Right lobe of liver (tissue), 6 donors: ENCODE measurements around the gene NECAB2. TPM values are rescaled to one million over a fixed set of nuclear protein-coding genes. Genes with fewer than 3 reads are reported as not detected.
A peak's percentile ranks its signal among the peaks of the same experiment; 100 is the strongest.
"Not testable (repeated sequence)": the region's sequence is repeated elsewhere in the genome, so short reads cannot be mapped to it uniquely, and the experiment has no call there.

Source experiments
- ATAC-seq, 4 donors: fragments of 200-7000 bp; cut with Tn5 transposase; one replicate each; pipeline ENCODE4 v1.9.1; 2020; ENCODE audit warnings: mild to moderate bottlenecking in 4 of 4, moderate library complexity in 4 of 4
- DNase-seq, 3 donors: peaks; one replicate each; pipeline ENCODE4 v3.0.0-alpha.2; 2020
- H3K27ac ChIP-seq, 3 donors: fragments of 200-600 bp; one replicate each; pipeline ENCODE4 v1.8.0; 2022
- H3K27me3 ChIP-seq, 2 donors: fragments of 200-600 bp; one replicate each; pipeline ENCODE4 v1.8.0; 2022
- H3K36me3 ChIP-seq, 4 donors: fragments of 200-600 bp; sonication (generic) in 1 of 4; one replicate each; pipeline versions ENCODE4 v1.5.1 to v1.8.0; 2017 to 2022; ENCODE audit warnings: control low read depth in 1 of 4
- H3K4me1 ChIP-seq, 4 donors: fragments of 200-600 bp; sonication (generic) in 1 of 4; one replicate each; pipeline versions ENCODE4 v1.5.1 to v1.8.0; 2017 to 2022; ENCODE audit warnings: control low read depth in 1 of 4
- H3K4me3 ChIP-seq, 3 donors: fragments of 200-600 bp; one replicate each; pipeline ENCODE4 v1.8.0; 2022
- H3K9me3 ChIP-seq, 4 donors: fragments of 200-600 bp; sonication (generic) in 1 of 4; one replicate each; pipeline versions ENCODE4 v1.5.1 to v1.8.0; 2017 to 2022; ENCODE audit warnings: control low read depth in 1 of 4
- CTCF ChIP-seq, 4 donors: fragments of 200-600 bp in 3 of 4; fragments of 450-650 bp in 1 of 4; IDR thresholded peaks; one replicate each; pipeline versions ENCODE4 v1.5.1 to v1.8.0; 2016 to 2022; ENCODE audit warnings: antibody characterized with exemption in 4 of 4, mild to moderate bottlenecking in 2 of 4
- POLR2A ChIP-seq: fragments of 450-650 bp; IDR thresholded peaks from one replicate; pipeline ENCODE4 v1.6.1; 2017; ENCODE audit warnings: antibody characterized with exemption, mild to moderate bottlenecking
- WGBS: methylation state at CpG from one replicate; pipeline ENCODE4 v1.1.6; 2018; ENCODE audit warnings: low coverage, low lambda C conversion rate; ENCODE audit not compliant: insufficient coverage; ENCODE audit errors: missing lambda C conversion rate; 5-methylcytosine and 5-hydroxymethylcytosine counted together
- intact Hi-C, 2 donors: fragments of 100-400 bp; cut with DNase I; formaldehyde crosslinking; loops; one replicate each; pipeline versions ENCODE4 v1.11.2 to v1.14.1; 2022
- total RNA-seq, 6 experiments: library from RNA; depleted of rRNA in 2 of 6; stranded (reverse); fragments of >200 nt in 2 of 6; fragmentation: NEBNext Ultra II Directional in 3 of 6; extraction: Animal tissue kit (Norgen Biotek cat#: 25700) in 3 of 6; gene quantifications; one replicate each; pipeline versions ENCODE4 v1.1.0 to v1.2.4, GENCODE V29; 2016 to 2023
- donor health status: DM: no; HTN: yes; CAD: no.
- donor health status: DM: no; HTN: no; CAD: no.
- donor health status: DM: no; HTN: no; CAD: no.
- donor health status: DM: no; HTN: yes; CAD: no.
- donor health status: DM: no; HTN: yes; CAD: no.

NECAB2 gene
- total RNA-seq, 6 experiments from 2014 or later: 0.56 to 26.8 (median 7.1) TPM

GRCh38 chr16:83947642-83948234 lies 20.3 kb upstream of the NECAB2 start:
- TF ChIP-seq POLR2A: no peak
- TF ChIP-seq CTCF (IDR thresholded peaks at IDR 0.05): no peak
- H3K4me1 ChIP-seq: peaks cover 0 to 78% (median 34%) of the 10 kb centered on the region in 4 donors
- H3K36me3 ChIP-seq: no peaks in the 10 kb centered on the region
- peak; percentile 56 to 72 (median 65) for ATAC-seq
- peak; percentile 72 to 86 (median 85) for DNase-seq
- 61% methylated on average over 6 of the region's 14 CpGs for WGBS
- H3K27me3 ChIP-seq: no peaks in the 10 kb centered on the region
- no peaks in the 10 kb centered on the region for H3K9me3 ChIP-seq
- peak overlapping the region in 1 of 3 donors; percentile 59 for H3K4me3 ChIP-seq
- H3K27ac ChIP-seq: peak overlapping the region; percentile 68 to 82 (median 78)
- intact Hi-C loops: no loop called here

- Histone ChIP-seq H3K4me3 (no peak overlapping the region), H3K27me3 (no peaks in the 10 kb centered on the region), H3K4me1 (peaks cover 0 to 66% (median 28%) of the 10 kb centered on the region in 4 donors), H3K27ac (peak overlapping the region in 2 of 3 donors; percentile 78 to 82), H3K9me3 (no peaks in the 10 kb centered on the region), H3K36me3 (no peaks in the 10 kb centered on the region)
- no peak for ATAC-seq
- 46% methylated on average over 4 of the region's 13 CpGs for WGBS
- intact Hi-C loops: no loop called here
- DNase-seq: no peak
- TF ChIP-seq CTCF (IDR thresholded peaks at IDR 0.05): no peak
- TF ChIP-seq POLR2A: no peak
Observed at GRCh38 chr16:83948914-83949723, 18.9 kb upstream of the NECAB2 start.

- DNase-seq: no peak
- ATAC-seq: no peak
- no peak for TF ChIP-seq POLR2A
- no peak for TF ChIP-seq CTCF (IDR thresholded peaks at IDR 0.05)
- peaks cover 0 to 60% (median 25%) of the 10 kb centered on the region in 4 donors for H3K4me1 ChIP-seq
- WGBS: no CpG with 5 or more reads among the region's 5 CpGs
- peak overlapping the region in 2 of 3 donors; percentile 78 to 82 for H3K27ac ChIP-seq
- H3K9me3 ChIP-seq: no peaks in the 10 kb centered on the region
- intact Hi-C loops: no loop called here
- no peaks in the 10 kb centered on the region for H3K36me3 ChIP-seq
- H3K4me3 ChIP-seq: no peak overlapping the region
- no peaks in the 10 kb centered on the region for H3K27me3 ChIP-seq
Observed at GRCh38 chr16:83949724-83950001, 18.4 kb upstream of the NECAB2 start.

GRCh38 chr16:83950862-83951399 lies 17.1 kb upstream of the NECAB2 start:
- intact Hi-C loops, H3K36me3 ChIP-seq, H3K27ac ChIP-seq, H3K9me3 ChIP-seq, ATAC-seq, H3K27me3 ChIP-seq, DNase-seq, H3K4me3 ChIP-seq: not testable (repeated sequence)
- WGBS: 76% methylated on average over 4 of the region's 10 CpGs
- H3K4me1 ChIP-seq: peaks cover 0 to 55% (median 19%) of the 10 kb centered on the region in 4 donors

- Histone ChIP-seq H3K9me3 (no peaks in the 10 kb centered on the region), H3K4me3 (no peak overlapping the region), H3K4me1 (peaks cover 0 to 54% (median 16%) of the 10 kb centered on the region in 4 donors), H3K27me3 (no peaks in the 10 kb centered on the region), H3K27ac (no peak overlapping the region), H3K36me3 (peaks cover 0 to 13% (median 5%) of the 10 kb centered on the region in 4 donors)
- intact Hi-C loops: no loop called here
- TF ChIP-seq CTCF (IDR thresholded peaks at IDR 0.05): no peak
- TF ChIP-seq POLR2A: no peak
- DNase-seq: no peak
- WGBS: 28% methylated on average over 8 of the region's 8 CpGs
- ATAC-seq: no peak
Observed at GRCh38 chr16:83951544-83951943, 16.5 kb upstream of the NECAB2 start.
